SK-N-SH (cell line): ENCODE data around the gene ABCC3. TPM values are rescaled to one million over a fixed set of nuclear protein-coding genes. Genes with fewer than 3 reads are reported as not detected.

Experiments
- CTCF ChIA-PET: fragments of 300-600, 350-600 bp; formaldehyde crosslinking; extraction: SDS; loops from one replicate; lab custom pipeline; 2021; lab: Yijun Ruan, JAX
- POLR2A ChIA-PET: fragments of 350-600 bp; sonication (Branson Sonifier 250); formaldehyde crosslinking; extraction: SDS; loops from one replicate; lab custom pipeline; 2020; ENCODE audit warnings: antibody characterized with exemption, inconsistent platforms; lab: Yijun Ruan, JAX
- DNase-seq: peaks from one replicate; pipeline ENCODE4 v3.0.0; 2012
- H2AFZ ChIP-seq: fragments of 200-600 bp; sonication (generic); 2 replicates; pipeline ENCODE4 v1.8.1; 2016; ENCODE audit warnings: antibody characterized with exemption, mild to moderate bottlenecking, low read depth
- H3F3A ChIP-seq: fragments of 200-600 bp; sonication (generic); replicated peaks from 2 replicates; pipeline ENCODE3; 2016; ENCODE audit warnings: antibody characterized with exemption, mild to moderate bottlenecking; ENCODE audit not compliant: insufficient read depth
- H3K27ac ChIP-seq, 2 experiments: fragments of 200-500 bp in 1 of 2; fragments of 200-600 bp in 1 of 2; sonication (Bioruptor generic) in 1 of 2; sonication (generic), shearing (Covaris generic) in 1 of 2; 2 replicates each; pipeline versions ENCODE4 v1.5.1 to v1.6.1; 2014 to 2016; ENCODE audit warnings: low read depth in 2 of 2, inconsistent platforms in 1 of 2, low read length in 1 of 2, mild to moderate bottlenecking in 1 of 2, mixed read lengths in 1 of 2
- H3K27me3 ChIP-seq: fragments of 200-600 bp; sonication (generic), shearing (Covaris generic); 2 replicates; pipeline ENCODE4 v1.6.1; 2016; ENCODE audit warnings: mixed run types; ENCODE audit not compliant: insufficient read depth
- H3K36me3 ChIP-seq, 2 experiments: fragments of 200-500 bp in 1 of 2; fragments of 200-600 bp in 1 of 2; sonication (Bioruptor generic) in 1 of 2; sonication (generic) in 1 of 2; replicated peaks in 1 of 2; 2 replicates each; pipeline versions ENCODE3 to v1.5.1; 2014 to 2016; ENCODE audit warnings: low read length in 1 of 2, mild to moderate bottlenecking in 1 of 2; ENCODE audit not compliant: insufficient read depth in 2 of 2, control insufficient read depth in 1 of 2
- H3K4me1 ChIP-seq, 2 experiments: fragments of 200-500 bp in 1 of 2; fragments of 200-600 bp in 1 of 2; sonication (Bioruptor generic) in 1 of 2; sonication (generic), shearing (Covaris generic) in 1 of 2; 2 replicates each; pipeline versions ENCODE4 v1.5.1 to v1.6.1; 2014 to 2016; ENCODE audit warnings: low read depth in 1 of 2, low read length in 1 of 2, mixed run types in 1 of 2; ENCODE audit not compliant: insufficient read depth in 2 of 2, control insufficient read depth in 1 of 2
- H3K4me2 ChIP-seq: fragments of 200-600 bp; sonication (generic), shearing (Covaris generic); 2 replicates; pipeline ENCODE4 v1.6.1; 2017; ENCODE audit warnings: mixed run types
- H3K4me3 ChIP-seq, 2 experiments: fragments of 200-500 bp in 1 of 2; fragments of 200-600 bp in 1 of 2; sonication (Bioruptor generic) in 1 of 2; sonication (generic), shearing (Covaris generic) in 1 of 2; 2 replicates each; pipeline versions ENCODE4 v1.5.1 to v1.8.1; 2014 to 2016; ENCODE audit warnings: low read depth in 2 of 2, inconsistent platforms in 1 of 2, low read length in 1 of 2, mild to moderate bottlenecking in 1 of 2, mixed read lengths in 1 of 2, moderate library complexity in 1 of 2
- H3K79me2 ChIP-seq: fragments of 200-600 bp; sonication (generic); 2 replicates; pipeline ENCODE4 v1.8.1; 2017; ENCODE audit warnings: mild to moderate bottlenecking; ENCODE audit not compliant: insufficient read depth
- H3K9ac ChIP-seq: fragments of 200-600 bp; sonication (generic); 2 replicates; pipeline ENCODE4 v1.6.1; 2017; ENCODE audit warnings: mixed run types
- H3K9me2 ChIP-seq: fragments of 200-600 bp; sonication (generic); 2 replicates; pipeline ENCODE4 v1.6.1; 2017; ENCODE audit warnings: mixed run types
- H3K9me3 ChIP-seq: fragments of 200-600 bp; sonication (generic); 2 replicates; pipeline ENCODE4 v1.6.1; 2017; ENCODE audit warnings: mixed run types, mild to moderate bottlenecking, moderate library complexity
- H4K20me1 ChIP-seq: fragments of 200-600 bp; sonication (generic); 2 replicates; pipeline ENCODE4 v1.6.1; 2017; ENCODE audit warnings: mild to moderate bottlenecking, mixed run types; ENCODE audit not compliant: insufficient read depth
- CHD2 ChIP-seq: fragments of 150-350 bp; IDR thresholded peaks from 2 replicates; pipeline ENCODE4 v1.6.1; 2018; ENCODE audit warnings: low read length; ENCODE audit not compliant: partially characterized antibody
- ELF1 ChIP-seq: IDR thresholded peaks from 2 replicates; pipeline ENCODE4 v1.4.0; 2012
- EZH2phosphoT487 ChIP-seq: fragments of 200-600 bp; sonication (generic); IDR thresholded peaks from 2 replicates; pipeline ENCODE4 v1.6.1; 2017; ENCODE audit warnings: low read depth, mixed run types, mild to moderate bottlenecking, antibody characterized with exemption, moderate library complexity, borderline replicate concordance
- FOSL2 ChIP-seq: IDR thresholded peaks from 2 replicates; pipeline ENCODE4 v1.4.0; 2012; ENCODE audit warnings: low read depth, mild to moderate bottlenecking, moderate library complexity, borderline replicate concordance
- GATA2 ChIP-seq: sonication (generic); formaldehyde crosslinking; IDR thresholded peaks from 2 replicates; pipeline ENCODE4 v1.5.0; 2020; ENCODE audit warnings: mild to moderate bottlenecking, missing genetic modification reagents
- MEF2A ChIP-seq: IDR thresholded peaks from 2 replicates; pipeline ENCODE4 v1.4.0; 2012; ENCODE audit warnings: low read depth, borderline replicate concordance
- MXI1 ChIP-seq: IDR thresholded peaks from 2 replicates; pipeline ENCODE4 v1.6.1; 2012; ENCODE audit warnings: mild to moderate bottlenecking, low read depth, low read length, improper control_type of control experiment
- NRF1 ChIP-seq: IDR thresholded peaks from 2 replicates; pipeline ENCODE4 v1.6.1; 2012; ENCODE audit warnings: low read depth, mild to moderate bottlenecking, low read length
- POLR2AphosphoS5 ChIP-seq: IDR thresholded peaks from 2 replicates; pipeline ENCODE4 v1.6.1; 2012; ENCODE audit warnings: low read depth, low read length
- RAD21 ChIP-seq: IDR thresholded peaks from 2 replicates; pipeline ENCODE4 v1.6.1; 2012; ENCODE audit warnings: mild to moderate bottlenecking, low read length
- RCOR1 ChIP-seq: fragments of 150-350 bp; IDR thresholded peaks from 2 replicates; pipeline ENCODE4 v1.6.1; 2017; ENCODE audit warnings: antibody characterized with exemption, low read length
- RFX5 ChIP-seq: IDR thresholded peaks from 2 replicates; pipeline ENCODE4 v1.6.1; 2012; ENCODE audit warnings: mild to moderate bottlenecking, improper control_type of control experiment, low read length
- RXRA ChIP-seq: IDR thresholded peaks from 2 replicates; pipeline ENCODE4 v1.4.0; 2012; ENCODE audit warnings: low read depth, mild to moderate bottlenecking, borderline replicate concordance
- SIN3A ChIP-seq: IDR thresholded peaks from 2 replicates; pipeline ENCODE4 v1.6.1; 2012; ENCODE audit warnings: low read depth, mild to moderate bottlenecking, low read length, moderate library complexity, borderline replicate concordance
- SMC3 ChIP-seq: IDR thresholded peaks from 2 replicates; pipeline ENCODE4 v1.6.1; 2012; ENCODE audit warnings: low read depth, low read length, improper control_type of control experiment
- TAF1 ChIP-seq: IDR thresholded peaks from 2 replicates; pipeline ENCODE4 v1.6.1; 2012; ENCODE audit warnings: low read depth, mild to moderate bottlenecking, low read length, moderate library complexity, borderline replicate concordance
- TCF12 ChIP-seq: IDR thresholded peaks from 2 replicates; pipeline ENCODE4 v1.4.0; 2012
- TEAD4 ChIP-seq: IDR thresholded peaks from 2 replicates; pipeline ENCODE4 v1.4.0; 2012; ENCODE audit warnings: mild to moderate bottlenecking, borderline replicate concordance; ENCODE audit not compliant: insufficient read depth
- YY1 ChIP-seq: IDR thresholded peaks from 2 replicates; pipeline ENCODE4 v1.4.0; 2012; ENCODE audit warnings: low read depth, mild to moderate bottlenecking
- WGBS: methylation state at CpG from one replicate; pipeline ENCODE4 v1.1.6; 2017; ENCODE audit warnings: low lambda C conversion rate; 5-methylcytosine and 5-hydroxymethylcytosine counted together
- polyA plus RNA-seq, 3 experiments: library from polyadenylated mRNA; depleted of rRNA; stranded (reverse); fragments of >200 nt; gene quantifications; 2 replicates each; pipeline ENCODE4 v1.2.3, GENCODE V29; 2012
- TF ChIP-seq, protein P1 (sequence below): fragments of 150-350 bp; IDR thresholded peaks from 2 replicates; pipeline ENCODE4 v1.6.1; 2016; ENCODE audit warnings: mild to moderate bottlenecking, low read depth, low read length
- TF ChIP-seq, protein P2 (sequence below): IDR thresholded peaks from 2 replicates; pipeline ENCODE4 v1.4.0; 2012; ENCODE audit warnings: low read depth, borderline replicate concordance
- TF ChIP-seq, protein P3 (sequence below): IDR thresholded peaks from 2 replicates; pipeline ENCODE4; 2012
- TF ChIP-seq, protein P4 (sequence below): fragments of 150-350 bp; IDR thresholded peaks from 2 replicates; pipeline ENCODE4 v1.6.1; 2017; ENCODE audit warnings: antibody characterized with exemption, low read length, low read depth, borderline replicate concordance
- TF ChIP-seq, protein P5 (sequence below): IDR thresholded peaks from 2 replicates; pipeline ENCODE4 v1.4.0; 2012; ENCODE audit warnings: low read depth
- TF ChIP-seq, protein P6 (sequence below): fragments of 200-600 bp; sonication (generic); IDR thresholded peaks from 2 replicates; pipeline ENCODE4 v1.6.1; 2017; ENCODE audit warnings: antibody characterized with exemption, mild to moderate bottlenecking, moderate library complexity

The ABCC3 gene
- polyA plus RNA-seq, 1 of the 3 experiments (the other 2 are of a cell fraction) = 185 TPM

DNA sequence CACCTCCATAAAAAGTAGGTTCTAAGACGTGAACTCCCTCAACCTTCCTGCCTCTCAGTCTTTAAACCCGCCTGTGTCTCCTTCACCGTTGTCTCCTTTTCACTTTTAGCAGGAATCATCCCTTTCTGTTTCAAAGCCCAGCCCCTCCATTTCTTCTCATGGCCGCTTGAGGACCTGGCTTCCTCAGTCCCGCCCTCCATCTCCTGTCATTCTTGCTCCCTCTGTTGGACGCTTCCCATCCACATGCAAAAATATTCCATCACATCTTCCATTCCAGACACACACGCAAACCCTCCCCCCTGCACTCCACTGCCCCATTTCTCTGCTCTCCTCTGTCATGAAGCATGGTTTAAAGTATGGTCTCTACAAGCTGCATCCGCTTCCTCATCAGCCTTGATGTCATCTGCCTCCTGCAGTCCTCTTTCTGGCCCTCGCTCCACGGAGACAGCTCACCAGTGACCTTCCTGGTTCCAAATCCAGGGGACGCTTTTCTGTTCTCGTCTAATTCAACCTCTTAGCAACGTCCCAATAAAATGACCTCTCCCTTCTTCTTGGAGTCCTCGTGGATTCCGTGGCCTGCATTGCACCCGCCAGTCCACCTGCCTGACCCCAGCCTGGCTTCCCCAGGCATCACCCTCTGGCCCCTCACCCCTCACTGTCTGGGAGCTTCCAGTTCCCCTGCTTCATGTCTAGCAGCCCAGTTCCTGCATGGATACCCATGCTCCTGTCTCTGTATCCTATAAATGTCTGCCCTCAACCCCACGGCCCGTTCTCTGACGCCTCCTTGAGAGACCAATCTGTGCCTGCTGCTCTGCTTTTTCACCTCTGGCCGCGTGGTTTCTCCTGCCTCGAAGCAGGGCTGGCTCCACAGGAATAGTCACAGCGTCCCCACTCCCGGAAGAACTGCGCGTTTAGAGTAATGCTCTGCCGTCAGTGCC, 46.9 kb downstream of the ABCC3 start:
- 70% methylated on average over 27 of the region's 27 CpGs for WGBS
- peaks cover 11 to 14% of the 10 kb centered on the region in 2 experiments; a peak in 3 of 4 replicates for H3K4me1 ChIP-seq
- H3K27me3 ChIP-seq = no peaks in the 10 kb centered on the region
- POLR2A ChIA-PET = no interaction called here
- H3K9me2 ChIP-seq = no peaks in the 10 kb centered on the region
- H3K79me2 ChIP-seq = no peaks in the 10 kb centered on the region
- CTCF ChIA-PET = interaction anchor here (0.6 to 21.2 kb wide), 30 partner anchors 9 to 198 kb away, joined by 3 to 799 read pairs (median 4); partner anchors contain the start of genes ABCC3 and SPATA20
- DNase-seq = peak; percentile 94
- no peak overlapping the region for H3K4me3 ChIP-seq
- H3K9ac ChIP-seq = no peak overlapping the region
- H3K9me3 ChIP-seq = no peaks in the 10 kb centered on the region
- H3F3A ChIP-seq = peaks cover 26% of the 10 kb centered on the region
- H3K36me3 ChIP-seq = peaks cover 13 to 23% of the 10 kb centered on the region in 2 experiments
- H2AFZ ChIP-seq = 0 out of 2 replicates have a peak overlapping the region, but pooled peaks have one; percentile 57
- no peaks in the 10 kb centered on the region for H4K20me1 ChIP-seq
- no peak overlapping the region for H3K4me2 ChIP-seq
- peak overlapping the region in 1 of 2 experiments; percentile 7; a peak in 1 of 4 replicates for H3K27ac ChIP-seq
- TF ChIP-seq YY1 (peak; percentile 78; the same call in 1 of the 2 replicates), TCF12 (no peak; the same call in 1 of the 2 replicates), ELF1 (no peak), NRF1 (peak; percentile 3; the same call in 1 of the 2 replicates), GATA2 (CRISPR knock-in tag) (no peak), RAD21 (peak; percentile 97), MEF2A (no peak), SMC3 (peak; percentile 98), EZH2phosphoT487 (no peak), TEAD4 (no peak), RXRA (no peak), RFX5 (peak; percentile 57; the same call in 1 of the 2 replicates), FOSL2 (no peak), TAF1 (no peak), POLR2AphosphoS5 (peak; percentile 18; the same call in 1 of the 2 replicates), SIN3A (peak; percentile 53; the same call in 1 of the 2 replicates), MXI1 (peak; percentile 87), RCOR1 (peak; percentile 67), CHD2 (peak; percentile 55)
- TF ChIP-seq, protein P1, sequence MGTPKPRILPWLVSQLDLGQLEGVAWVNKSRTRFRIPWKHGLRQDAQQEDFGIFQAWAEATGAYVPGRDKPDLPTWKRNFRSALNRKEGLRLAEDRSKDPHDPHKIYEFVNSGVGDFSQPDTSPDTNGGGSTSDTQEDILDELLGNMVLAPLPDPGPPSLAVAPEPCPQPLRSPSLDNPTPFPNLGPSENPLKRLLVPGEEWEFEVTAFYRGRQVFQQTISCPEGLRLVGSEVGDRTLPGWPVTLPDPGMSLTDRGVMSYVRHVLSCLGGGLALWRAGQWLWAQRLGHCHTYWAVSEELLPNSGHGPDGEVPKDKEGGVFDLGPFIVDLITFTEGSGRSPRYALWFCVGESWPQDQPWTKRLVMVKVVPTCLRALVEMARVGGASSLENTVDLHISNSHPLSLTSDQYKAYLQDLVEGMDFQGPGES = no peak
- TF ChIP-seq, protein P2, sequence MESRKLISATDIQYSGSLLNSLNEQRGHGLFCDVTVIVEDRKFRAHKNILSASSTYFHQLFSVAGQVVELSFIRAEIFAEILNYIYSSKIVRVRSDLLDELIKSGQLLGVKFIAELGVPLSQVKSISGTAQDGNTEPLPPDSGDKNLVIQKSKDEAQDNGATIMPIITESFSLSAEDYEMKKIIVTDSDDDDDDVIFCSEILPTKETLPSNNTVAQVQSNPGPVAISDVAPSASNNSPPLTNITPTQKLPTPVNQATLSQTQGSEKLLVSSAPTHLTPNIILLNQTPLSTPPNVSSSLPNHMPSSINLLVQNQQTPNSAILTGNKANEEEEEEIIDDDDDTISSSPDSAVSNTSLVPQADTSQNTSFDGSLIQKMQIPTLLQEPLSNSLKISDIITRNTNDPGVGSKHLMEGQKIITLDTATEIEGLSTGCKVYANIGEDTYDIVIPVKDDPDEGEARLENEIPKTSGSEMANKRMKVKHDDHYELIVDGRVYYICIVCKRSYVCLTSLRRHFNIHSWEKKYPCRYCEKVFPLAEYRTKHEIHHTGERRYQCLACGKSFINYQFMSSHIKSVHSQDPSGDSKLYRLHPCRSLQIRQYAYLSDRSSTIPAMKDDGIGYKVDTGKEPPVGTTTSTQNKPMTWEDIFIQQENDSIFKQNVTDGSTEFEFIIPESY = no peak
- TF ChIP-seq, protein P3, sequence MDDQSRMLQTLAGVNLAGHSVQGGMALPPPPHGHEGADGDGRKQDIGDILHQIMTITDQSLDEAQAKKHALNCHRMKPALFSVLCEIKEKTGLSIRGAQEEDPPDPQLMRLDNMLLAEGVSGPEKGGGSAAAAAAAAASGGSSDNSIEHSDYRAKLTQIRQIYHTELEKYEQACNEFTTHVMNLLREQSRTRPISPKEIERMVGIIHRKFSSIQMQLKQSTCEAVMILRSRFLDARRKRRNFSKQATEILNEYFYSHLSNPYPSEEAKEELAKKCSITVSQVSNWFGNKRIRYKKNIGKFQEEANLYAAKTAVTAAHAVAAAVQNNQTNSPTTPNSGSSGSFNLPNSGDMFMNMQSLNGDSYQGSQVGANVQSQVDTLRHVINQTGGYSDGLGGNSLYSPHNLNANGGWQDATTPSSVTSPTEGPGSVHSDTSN = 0 out of 2 replicates have a peak, but pooled peaks have one; percentile 47
- TF ChIP-seq, protein P4, sequence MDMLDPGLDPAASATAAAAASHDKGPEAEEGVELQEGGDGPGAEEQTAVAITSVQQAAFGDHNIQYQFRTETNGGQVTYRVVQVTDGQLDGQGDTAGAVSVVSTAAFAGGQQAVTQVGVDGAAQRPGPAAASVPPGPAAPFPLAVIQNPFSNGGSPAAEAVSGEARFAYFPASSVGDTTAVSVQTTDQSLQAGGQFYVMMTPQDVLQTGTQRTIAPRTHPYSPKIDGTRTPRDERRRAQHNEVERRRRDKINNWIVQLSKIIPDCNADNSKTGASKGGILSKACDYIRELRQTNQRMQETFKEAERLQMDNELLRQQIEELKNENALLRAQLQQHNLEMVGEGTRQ = no peak
- TF ChIP-seq, protein P5, sequence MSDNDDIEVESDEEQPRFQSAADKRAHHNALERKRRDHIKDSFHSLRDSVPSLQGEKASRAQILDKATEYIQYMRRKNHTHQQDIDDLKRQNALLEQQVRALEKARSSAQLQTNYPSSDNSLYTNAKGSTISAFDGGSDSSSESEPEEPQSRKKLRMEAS = peak; percentile 85
- TF ChIP-seq, protein P6, sequence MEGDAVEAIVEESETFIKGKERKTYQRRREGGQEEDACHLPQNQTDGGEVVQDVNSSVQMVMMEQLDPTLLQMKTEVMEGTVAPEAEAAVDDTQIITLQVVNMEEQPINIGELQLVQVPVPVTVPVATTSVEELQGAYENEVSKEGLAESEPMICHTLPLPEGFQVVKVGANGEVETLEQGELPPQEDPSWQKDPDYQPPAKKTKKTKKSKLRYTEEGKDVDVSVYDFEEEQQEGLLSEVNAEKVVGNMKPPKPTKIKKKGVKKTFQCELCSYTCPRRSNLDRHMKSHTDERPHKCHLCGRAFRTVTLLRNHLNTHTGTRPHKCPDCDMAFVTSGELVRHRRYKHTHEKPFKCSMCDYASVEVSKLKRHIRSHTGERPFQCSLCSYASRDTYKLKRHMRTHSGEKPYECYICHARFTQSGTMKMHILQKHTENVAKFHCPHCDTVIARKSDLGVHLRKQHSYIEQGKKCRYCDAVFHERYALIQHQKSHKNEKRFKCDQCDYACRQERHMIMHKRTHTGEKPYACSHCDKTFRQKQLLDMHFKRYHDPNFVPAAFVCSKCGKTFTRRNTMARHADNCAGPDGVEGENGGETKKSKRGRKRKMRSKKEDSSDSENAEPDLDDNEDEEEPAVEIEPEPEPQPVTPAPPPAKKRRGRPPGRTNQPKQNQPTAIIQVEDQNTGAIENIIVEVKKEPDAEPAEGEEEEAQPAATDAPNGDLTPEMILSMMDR = peak; percentile 88
